OCI-LY3 (cell line): Measurements from ENCODE around the gene ZSCAN12.
"Not testable (repeated sequence)": the region's sequence is repeated elsewhere in the genome, so short reads cannot be mapped to it uniquely, and the experiment has no call there.

ENCODE experiments used
- H2AFZ ChIP-seq: fragments of 200-600, 300-600 bp; shearing (Covaris generic); 2 replicates; pipeline ENCODE4 v1.6.0; 2014; ENCODE audit warnings: antibody characterized with exemption, low read depth, low read length
- H3K27ac ChIP-seq: fragments of 200-600, 300-600 bp; sonication (generic); 2 replicates; pipeline ENCODE4 v1.5.1; 2014; ENCODE audit warnings: mild to moderate bottlenecking, low read length, moderate library complexity, mixed read lengths
- H3K27me3 ChIP-seq: fragments of 200-600, 300-600 bp; sonication (generic); 2 replicates; pipeline ENCODE4 v1.6.1; 2014; ENCODE audit warnings: low read depth, low read length, mixed read lengths
- H3K36me3 ChIP-seq: fragments of 200-600, 300-600 bp; sonication (generic); replicated peaks from 2 replicates; pipeline ENCODE3; 2014; ENCODE audit warnings: low read depth, low read length, mixed read lengths
- H3K4me1 ChIP-seq: fragments of 300-600, 200-600 bp; sonication (generic); 2 replicates; pipeline ENCODE4 v1.6.1; 2014; ENCODE audit warnings: low read length, mixed read lengths
- H3K4me2 ChIP-seq: fragments of 200-600, 300-600 bp; sonication (generic); 2 replicates; pipeline ENCODE4 v1.6.1; 2014; ENCODE audit warnings: low read length, mixed read lengths
- H3K4me3 ChIP-seq: fragments of 300-600, 200-600 bp; sonication (generic); 2 replicates; pipeline ENCODE4 v1.5.1; 2014; ENCODE audit warnings: antibody characterized with exemption, mild to moderate bottlenecking, low read length, moderate library complexity
- H3K79me2 ChIP-seq: fragments of 300-600, 200-600 bp; shearing (Covaris generic); 2 replicates; pipeline ENCODE4 v1.6.1; 2014; ENCODE audit warnings: mild to moderate bottlenecking, low read length, mixed read lengths
- H3K9ac ChIP-seq: fragments of 300-600, 200-600 bp; shearing (Covaris generic); 2 replicates; pipeline ENCODE4 v1.6.0; 2014; ENCODE audit warnings: mild to moderate bottlenecking, low read length, moderate library complexity
- H3K9me3 ChIP-seq: fragments of 200-600, 300-600 bp; shearing (Covaris generic); 2 replicates; pipeline ENCODE4 v1.6.1; 2014; ENCODE audit warnings: low read length, mixed read lengths; ENCODE audit not compliant: insufficient read depth
- H4K20me1 ChIP-seq: fragments of 200-600, 300-600 bp; sonication (generic); 2 replicates; pipeline ENCODE4 v1.6.1; 2016; ENCODE audit warnings: low read length, mixed read lengths; ENCODE audit not compliant: insufficient read depth
- EZH2phosphoT487 ChIP-seq: fragments of 200-600 bp; shearing (Covaris generic); IDR thresholded peaks from 2 replicates; pipeline ENCODE4 v1.6.1; 2018; ENCODE audit warnings: antibody characterized with exemption, mixed run types, low read depth
- TF ChIP-seq, protein P1 (sequence below): fragments of 200-600, 300-600 bp; sonication (generic); IDR thresholded peaks from 2 replicates; pipeline ENCODE4 v1.5.1; 2014; ENCODE audit warnings: antibody characterized with exemption, low read length, low read depth

Gene ZSCAN12

GRCh38 chr6:28368522-28368921 is 31.0 kb downstream of the ZSCAN12 start:
- Histone ChIP-seq H3K4me3 (peak overlapping the region; percentile 53; the same call in 1 of the 2 replicates), H3K4me2 (peak overlapping the region; percentile 71), H3K79me2 (no peaks in the 10 kb centered on the region), H3K4me1 (peaks cover 25% of the 10 kb centered on the region), H3K27ac (peak overlapping the region; percentile 97), H3K9me3 (no peaks in the 10 kb centered on the region; the same call in 1 of the 2 replicates), H4K20me1 (no peaks in the 10 kb centered on the region), H3K36me3 (peaks cover 25% of the 10 kb centered on the region), H3K27me3 (no peaks in the 10 kb centered on the region), H2AFZ (no peak overlapping the region), H3K9ac (peak overlapping the region; percentile 37; the same call in 1 of the 2 replicates)
- TF ChIP-seq EZH2phosphoT487 = no peak
- TF ChIP-seq, protein P1, sequence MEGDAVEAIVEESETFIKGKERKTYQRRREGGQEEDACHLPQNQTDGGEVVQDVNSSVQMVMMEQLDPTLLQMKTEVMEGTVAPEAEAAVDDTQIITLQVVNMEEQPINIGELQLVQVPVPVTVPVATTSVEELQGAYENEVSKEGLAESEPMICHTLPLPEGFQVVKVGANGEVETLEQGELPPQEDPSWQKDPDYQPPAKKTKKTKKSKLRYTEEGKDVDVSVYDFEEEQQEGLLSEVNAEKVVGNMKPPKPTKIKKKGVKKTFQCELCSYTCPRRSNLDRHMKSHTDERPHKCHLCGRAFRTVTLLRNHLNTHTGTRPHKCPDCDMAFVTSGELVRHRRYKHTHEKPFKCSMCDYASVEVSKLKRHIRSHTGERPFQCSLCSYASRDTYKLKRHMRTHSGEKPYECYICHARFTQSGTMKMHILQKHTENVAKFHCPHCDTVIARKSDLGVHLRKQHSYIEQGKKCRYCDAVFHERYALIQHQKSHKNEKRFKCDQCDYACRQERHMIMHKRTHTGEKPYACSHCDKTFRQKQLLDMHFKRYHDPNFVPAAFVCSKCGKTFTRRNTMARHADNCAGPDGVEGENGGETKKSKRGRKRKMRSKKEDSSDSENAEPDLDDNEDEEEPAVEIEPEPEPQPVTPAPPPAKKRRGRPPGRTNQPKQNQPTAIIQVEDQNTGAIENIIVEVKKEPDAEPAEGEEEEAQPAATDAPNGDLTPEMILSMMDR = no peak

GRCh38 chr6:28365590-28365989 is 34.0 kb downstream of the ZSCAN12 start:
- H3K36me3 ChIP-seq = peaks cover 25% of the 10 kb centered on the region
- H4K20me1 ChIP-seq, H3K27ac ChIP-seq, H2AFZ ChIP-seq, H3K9ac ChIP-seq, H3K4me3 ChIP-seq, H3K79me2 ChIP-seq, H3K4me2 ChIP-seq, H3K27me3 ChIP-seq, H3K9me3 ChIP-seq: not testable (repeated sequence)
- peaks cover 11% of the 10 kb centered on the region for H3K4me1 ChIP-seq

- Histone ChIP-seq H3K27ac (no peak overlapping the region), H3K9me3 (no peaks in the 10 kb centered on the region), H3K27me3 (no peaks in the 10 kb centered on the region), H3K36me3 (peaks cover 14% of the 10 kb centered on the region), H3K9ac (no peak overlapping the region), H4K20me1 (no peaks in the 10 kb centered on the region), H3K4me2 (no peak overlapping the region), H3K79me2 (no peaks in the 10 kb centered on the region), H3K4me3 (no peak overlapping the region), H3K4me1 (no peaks in the 10 kb centered on the region), H2AFZ (no peak overlapping the region)
- TF ChIP-seq, protein P1 = no peak
- no peak for TF ChIP-seq EZH2phosphoT487
These were observed 38.6 kb downstream of the ZSCAN12 start for GRCh38 chr6:28360961-28361360.

- not testable (repeated sequence) for H3K79me2 ChIP-seq
These were observed 40.0 kb downstream of the ZSCAN12 start for GRCh38 chr6:28359562-28359961.

DNA sequence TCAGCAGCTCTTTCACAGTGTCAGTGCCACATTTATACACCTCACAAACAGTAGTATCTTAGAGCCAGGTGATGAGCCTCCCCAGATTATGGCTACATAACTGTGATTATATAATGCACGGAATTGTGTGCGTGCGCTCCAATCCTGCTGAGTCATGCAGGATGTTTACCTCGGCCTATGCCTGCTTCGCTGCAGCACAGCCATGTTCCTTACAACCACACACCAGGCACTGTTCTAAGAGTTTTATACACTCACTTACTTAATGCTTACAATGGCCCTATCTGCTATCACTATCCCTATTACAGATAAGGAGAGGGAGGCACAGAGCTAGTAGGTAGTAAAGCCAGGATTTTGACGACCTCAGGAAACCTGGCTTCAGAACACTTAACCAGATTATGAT is 42.5 kb downstream of the ZSCAN12 start:
- no peaks in the 10 kb centered on the region for H3K27me3 ChIP-seq
- no peak overlapping the region for H3K27ac ChIP-seq
- H4K20me1 ChIP-seq = no peaks in the 10 kb centered on the region
- H3K36me3 ChIP-seq = peaks cover 6% of the 10 kb centered on the region
- no peak overlapping the region for H3K4me3 ChIP-seq
- no peaks in the 10 kb centered on the region for H3K9me3 ChIP-seq
- H2AFZ ChIP-seq = no peak overlapping the region
- H3K4me2 ChIP-seq = no peak overlapping the region
- TF ChIP-seq, protein P1 = no peak
- no peak for TF ChIP-seq EZH2phosphoT487
- H3K79me2 ChIP-seq = no peaks in the 10 kb centered on the region
- H3K9ac ChIP-seq = no peak overlapping the region
- H3K4me1 ChIP-seq = peaks cover 5% of the 10 kb centered on the region; the same call in 1 of the 2 replicates

More at GRCh38 chr6:28359562-28359961, 40.0 kb downstream of the ZSCAN12 start:
- not testable (repeated sequence) for H3K27me3 ChIP-seq, H3K36me3 ChIP-seq, H2AFZ ChIP-seq, H3K4me2 ChIP-seq, H3K9ac ChIP-seq, H3K4me3 ChIP-seq, H3K4me1 ChIP-seq, H3K27ac ChIP-seq, H3K9me3 ChIP-seq, H4K20me1 ChIP-seq
